ENCODE data around the gene CDH5. TPM values are rescaled to one million over a fixed set of nuclear protein-coding genes. Genes with fewer than 3 reads are reported as not detected.

CDH5 gene
- total and polyA plus RNA-seq, 5 donors from 2014 or later: not detected

DNA sequence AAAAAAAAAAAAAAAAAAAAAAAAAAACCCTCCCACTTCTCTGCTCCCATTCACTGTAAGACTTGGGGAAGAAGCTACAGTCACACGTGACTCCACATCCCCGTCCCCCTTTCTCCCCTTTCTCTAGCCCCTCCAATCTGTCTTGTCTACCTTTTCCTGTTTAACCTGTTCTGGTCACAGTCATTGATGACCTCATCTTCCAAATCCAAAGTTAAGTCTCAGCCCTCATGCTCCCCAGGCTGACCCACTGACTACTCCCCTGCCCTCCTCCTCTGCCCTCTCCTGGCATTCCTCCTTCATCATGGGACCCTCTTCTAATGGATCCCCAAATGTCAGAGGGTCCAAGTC, 1.6 kb upstream of the CDH5 start:
- Histone ChIP-seq H3K36me3 (ENCODE audit: control insufficient read depth, insufficient read depth, low read length) (no peaks in the 10 kb centered on the region), H3K27me3 (ENCODE audit: control insufficient read depth, insufficient read depth, low read length) (peaks cover 8% of the 10 kb centered on the region), H3K27ac (ENCODE audit: insufficient read depth, low read length, poor library complexity, severe bottlenecking) (no peak overlapping the region), H3K4me1 (ENCODE audit: control insufficient read depth, insufficient read depth, low read length, poor library complexity, severe bottlenecking) (no peaks in the 10 kb centered on the region), H3K9me3 (ENCODE audit: control insufficient read depth in 2 of 2, low read length in 2 of 2) (no peaks in the 10 kb centered on the region), H3K4me3 (ENCODE audit: low read depth, low read length) (no peak overlapping the region)
- Mint-ChIP-seq H3K36me3 (no peaks in the 10 kb centered on the region), H3K9me3 (peaks cover 0 to 2% (median 0%) of the 10 kb centered on the region in 7 donors), H3K4me1 (peaks cover 0 to 7% (median 1%) of the 10 kb centered on the region in 4 donors), H3K27ac (no peak overlapping the region), H3K4me3 (no peak overlapping the region), H3K27me3 (peaks cover 25% of the 10 kb centered on the region)
- no peak for DNase-seq
- no peak for ATAC-seq (ENCODE audit: low read depth in 2 of 2)

GRCh38 chr16:66365651-66366050, 840 bp upstream of the CDH5 start:
- H3K4me1 Mint-ChIP-seq: peaks cover 0 to 7% (median 1%) of the 10 kb centered on the region in 4 donors
- peaks cover 0 to 2% (median 0%) of the 10 kb centered on the region in 7 donors for H3K9me3 Mint-ChIP-seq

DNA sequence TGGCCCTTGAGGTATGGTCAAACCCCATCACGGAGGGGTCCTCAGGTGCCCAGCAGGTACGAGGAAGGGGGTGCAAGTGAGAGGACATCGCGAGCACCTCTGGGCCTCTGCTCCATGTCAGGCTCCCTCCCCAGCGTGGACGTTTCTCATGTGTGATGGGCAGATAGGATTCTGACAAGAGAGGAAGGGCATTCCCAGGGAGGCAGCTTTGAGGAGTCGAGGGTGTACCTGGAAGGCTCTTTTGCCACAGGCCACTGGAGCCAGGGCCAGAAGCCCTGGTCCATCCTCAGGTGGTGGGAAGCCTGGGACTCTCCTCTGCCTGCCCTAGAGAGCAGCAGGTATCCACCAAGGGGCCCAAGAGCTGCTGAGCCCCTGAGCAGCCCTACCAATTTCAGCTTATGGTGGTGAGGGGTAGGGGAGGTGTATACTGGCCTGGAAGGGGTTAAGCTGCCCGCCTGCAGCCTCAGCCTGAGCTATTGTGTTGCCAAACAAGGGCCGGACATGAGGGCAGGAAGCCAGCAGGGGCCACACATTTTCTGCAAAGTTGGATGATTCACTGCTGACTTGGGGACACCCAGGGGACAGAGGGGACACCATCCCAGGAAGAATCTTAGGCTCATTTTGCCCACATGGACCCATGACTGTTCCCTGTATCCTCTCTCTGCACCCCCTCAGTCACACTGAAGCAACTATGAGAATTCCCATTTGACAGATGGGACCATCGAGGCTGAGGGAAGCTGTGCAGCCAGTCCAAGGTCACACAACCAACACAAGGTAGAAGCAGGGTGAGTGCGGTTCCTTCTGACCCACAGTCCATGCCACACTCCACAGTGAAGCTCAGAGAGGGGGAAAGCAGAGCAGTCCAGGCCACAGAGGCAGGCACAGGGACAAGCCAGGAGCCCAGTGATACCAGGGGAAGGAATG, 1.7 kb downstream of the CDH5 start:
- no peaks in the 10 kb centered on the region for H3K9me3 ChIP-seq (ENCODE audit: control insufficient read depth in 2 of 2, low read length in 2 of 2)
- no peak overlapping the region for H3K4me3 ChIP-seq (ENCODE audit: low read depth, low read length)
- Mint-ChIP-seq H3K27ac (no peak overlapping the region), H3K27me3 (peaks cover 19% of the 10 kb centered on the region), H3K4me1 (peaks cover 0 to 7% (median 1%) of the 10 kb centered on the region in 4 donors), H3K9me3 (no peaks in the 10 kb centered on the region), H3K4me3 (no peak overlapping the region), H3K36me3 (no peaks in the 10 kb centered on the region)
- ATAC-seq (ENCODE audit: low read depth in 2 of 2) (no peak), DNase-seq (no peak)
- H3K36me3 ChIP-seq (ENCODE audit: control insufficient read depth, insufficient read depth, low read length): no peaks in the 10 kb centered on the region
- H3K27ac ChIP-seq (ENCODE audit: insufficient read depth, low read length, poor library complexity, severe bottlenecking): no peak overlapping the region
- H3K27me3 ChIP-seq (ENCODE audit: control insufficient read depth, insufficient read depth, low read length): peaks cover 8% of the 10 kb centered on the region
- no peaks in the 10 kb centered on the region for H3K4me1 ChIP-seq (ENCODE audit: control insufficient read depth, insufficient read depth, low read length, poor library complexity, severe bottlenecking)

More at GRCh38 chr16:66365651-66366050, 840 bp upstream of the CDH5 start:
- H3K27ac Mint-ChIP-seq: no peak overlapping the region
- Histone ChIP-seq H3K27me3 (ENCODE audit: control insufficient read depth, insufficient read depth, low read length) (peaks cover 8% of the 10 kb centered on the region), H3K9me3 (ENCODE audit: control insufficient read depth in 2 of 2, low read length in 2 of 2) (no peaks in the 10 kb centered on the region), H3K4me1 (ENCODE audit: control insufficient read depth, insufficient read depth, low read length, poor library complexity, severe bottlenecking) (no peaks in the 10 kb centered on the region), H3K4me3 (ENCODE audit: low read depth, low read length) (no peak overlapping the region), H3K27ac (ENCODE audit: insufficient read depth, low read length, poor library complexity, severe bottlenecking) (no peak overlapping the region), H3K36me3 (ENCODE audit: control insufficient read depth, insufficient read depth, low read length) (no peaks in the 10 kb centered on the region)
- no peak overlapping the region for H3K4me3 Mint-ChIP-seq
- no peak for DNase-seq
- H3K36me3 Mint-ChIP-seq: no peaks in the 10 kb centered on the region
- ATAC-seq (ENCODE audit: low read depth in 2 of 2): no peak
- peaks cover 25% of the 10 kb centered on the region for H3K27me3 Mint-ChIP-seq

- Histone ChIP-seq H3K4me3 (ENCODE audit: low read depth, low read length) (no peak overlapping the region), H3K27ac (ENCODE audit: insufficient read depth, low read length, poor library complexity, severe bottlenecking) (no peak overlapping the region), H3K36me3 (ENCODE audit: control insufficient read depth, insufficient read depth, low read length) (no peaks in the 10 kb centered on the region), H3K27me3 (ENCODE audit: control insufficient read depth, insufficient read depth, low read length) (peaks cover 4% of the 10 kb centered on the region), H3K4me1 (ENCODE audit: control insufficient read depth, insufficient read depth, low read length, poor library complexity, severe bottlenecking) (no peaks in the 10 kb centered on the region), H3K9me3 (ENCODE audit: control insufficient read depth in 2 of 2, low read length in 2 of 2) (no peaks in the 10 kb centered on the region)
- DNase-seq (no peak), ATAC-seq (ENCODE audit: low read depth in 2 of 2) (no peak)
- H3K4me3 Mint-ChIP-seq: no peak overlapping the region
- peaks cover 0 to 7% (median 1%) of the 10 kb centered on the region in 4 donors for H3K4me1 Mint-ChIP-seq
- H3K27me3 Mint-ChIP-seq: peaks cover 15% of the 10 kb centered on the region
- no peak overlapping the region for H3K27ac Mint-ChIP-seq
- no peaks in the 10 kb centered on the region for H3K9me3 Mint-ChIP-seq
- H3K36me3 Mint-ChIP-seq: no peaks in the 10 kb centered on the region
Observed at GRCh38 chr16:66369055-66369592, 2.6 kb downstream of the CDH5 start.

- ATAC-seq (ENCODE audit: low read depth in 2 of 2): no peak
Observed at GRCh38 chr16:66370786-66371684, 4.5 kb downstream of the CDH5 start.

GRCh38 chr16:66372078-66372897, 5.8 kb downstream of the CDH5 start:
- no peak for ATAC-seq (ENCODE audit: low read depth in 2 of 2)
- no peaks in the 10 kb centered on the region for H3K9me3 ChIP-seq (ENCODE audit: control insufficient read depth in 2 of 2, low read length in 2 of 2)
- no peaks in the 10 kb centered on the region for H3K9me3 Mint-ChIP-seq
- H3K27me3 ChIP-seq (ENCODE audit: control insufficient read depth, insufficient read depth, low read length): no peaks in the 10 kb centered on the region
- H3K36me3 Mint-ChIP-seq: no peaks in the 10 kb centered on the region
- no peak for DNase-seq
- H3K36me3 ChIP-seq (ENCODE audit: control insufficient read depth, insufficient read depth, low read length): no peaks in the 10 kb centered on the region
- H3K4me1 ChIP-seq (ENCODE audit: control insufficient read depth, insufficient read depth, low read length, poor library complexity, severe bottlenecking): no peaks in the 10 kb centered on the region
- H3K27ac ChIP-seq (ENCODE audit: insufficient read depth, low read length, poor library complexity, severe bottlenecking): no peak overlapping the region
- H3K4me1 Mint-ChIP-seq: peaks cover 0 to 7% (median 1%) of the 10 kb centered on the region in 4 donors
- H3K4me3 Mint-ChIP-seq: no peak overlapping the region
- H3K27ac Mint-ChIP-seq: no peak overlapping the region
- no peaks in the 10 kb centered on the region for H3K27me3 Mint-ChIP-seq
- H3K4me3 ChIP-seq (ENCODE audit: low read depth, low read length): no peak overlapping the region

More at GRCh38 chr16:66370786-66371684, 4.5 kb downstream of the CDH5 start:
- H3K9me3 ChIP-seq (ENCODE audit: control insufficient read depth in 2 of 2, low read length in 2 of 2): no peaks in the 10 kb centered on the region
- DNase-seq: no peak
- H3K4me3 Mint-ChIP-seq: no peak overlapping the region
- H3K36me3 Mint-ChIP-seq: no peaks in the 10 kb centered on the region
- peaks cover 0 to 7% (median 1%) of the 10 kb centered on the region in 4 donors for H3K4me1 Mint-ChIP-seq
- H3K27ac Mint-ChIP-seq: no peak overlapping the region
- H3K27ac ChIP-seq (ENCODE audit: insufficient read depth, low read length, poor library complexity, severe bottlenecking): no peak overlapping the region
- peaks cover under 1% of the 10 kb centered on the region for H3K27me3 ChIP-seq (ENCODE audit: control insufficient read depth, insufficient read depth, low read length)
- no peaks in the 10 kb centered on the region for H3K9me3 Mint-ChIP-seq
- H3K4me1 ChIP-seq (ENCODE audit: control insufficient read depth, insufficient read depth, low read length, poor library complexity, severe bottlenecking): no peaks in the 10 kb centered on the region
- H3K4me3 ChIP-seq (ENCODE audit: low read depth, low read length): no peak overlapping the region
- no peaks in the 10 kb centered on the region for H3K36me3 ChIP-seq (ENCODE audit: control insufficient read depth, insufficient read depth, low read length)
- H3K27me3 Mint-ChIP-seq: peaks cover 4% of the 10 kb centered on the region

- Mint-ChIP-seq H3K4me1 (peaks cover 0 to 7% (median 1%) of the 10 kb centered on the region in 4 donors), H3K36me3 (no peaks in the 10 kb centered on the region), H3K9me3 (no peaks in the 10 kb centered on the region), H3K27me3 (no peaks in the 10 kb centered on the region), H3K27ac (no peak overlapping the region), H3K4me3 (no peak overlapping the region)
- H3K27me3 ChIP-seq (ENCODE audit: control insufficient read depth, insufficient read depth, low read length): no peaks in the 10 kb centered on the region
- H3K36me3 ChIP-seq (ENCODE audit: control insufficient read depth, insufficient read depth, low read length): no peaks in the 10 kb centered on the region
- H3K27ac ChIP-seq (ENCODE audit: insufficient read depth, low read length, poor library complexity, severe bottlenecking): no peak overlapping the region
- ATAC-seq (ENCODE audit: low read depth in 2 of 2): no peak
- H3K4me1 ChIP-seq (ENCODE audit: control insufficient read depth, insufficient read depth, low read length, poor library complexity, severe bottlenecking): no peaks in the 10 kb centered on the region
- H3K9me3 ChIP-seq (ENCODE audit: control insufficient read depth in 2 of 2, low read length in 2 of 2): no peaks in the 10 kb centered on the region
- no peak for DNase-seq
- no peak overlapping the region for H3K4me3 ChIP-seq (ENCODE audit: low read depth, low read length)
Observed at GRCh38 chr16:66372898-66373155, 6.3 kb downstream of the CDH5 start.
